Nephron progenitor cell (in vitro differentiated cells): ENCODE results near the gene TDRD1.
A peak's percentile ranks its signal among the peaks of the same experiment; 100 is the strongest.

Source experiments
- DNase-seq: peaks from one replicate; pipeline ENCODE4 v3.0.0; 2021
- H3K27ac Mint-ChIP-seq: 2 replicates; pipeline ENCODE4 v1.8.0; 2021; ENCODE audit warnings: mild to moderate bottlenecking, moderate library complexity, mixed read lengths
- H3K27me3 Mint-ChIP-seq: 2 replicates; pipeline ENCODE4 v1.8.0; 2021; ENCODE audit warnings: mild to moderate bottlenecking, low read depth, mixed read lengths; ENCODE audit not compliant: poor library complexity
- H3K36me3 Mint-ChIP-seq: 2 replicates; pipeline ENCODE4 v1.8.0; 2021; ENCODE audit warnings: low read depth, mixed read lengths
- H3K4me1 Mint-ChIP-seq: 2 replicates; pipeline ENCODE4 v1.8.0; 2021; ENCODE audit warnings: mixed read lengths
- H3K4me3 Mint-ChIP-seq: 2 replicates; pipeline ENCODE4 v1.8.0; 2021; ENCODE audit warnings: mild to moderate bottlenecking, moderate library complexity, mixed read lengths
- H3K9me3 Mint-ChIP-seq: 2 replicates; pipeline ENCODE4 v1.8.0; 2021; ENCODE audit warnings: mild to moderate bottlenecking, moderate library complexity, mixed read lengths
- TF ChIP-seq, protein P1 (sequence below): fragments of 200-600 bp; sonication (generic); IDR thresholded peaks from 2 replicates; pipeline ENCODE4 v1.5.0; 2021; ENCODE audit warnings: antibody characterized with exemption

Gene TDRD1

DNA sequence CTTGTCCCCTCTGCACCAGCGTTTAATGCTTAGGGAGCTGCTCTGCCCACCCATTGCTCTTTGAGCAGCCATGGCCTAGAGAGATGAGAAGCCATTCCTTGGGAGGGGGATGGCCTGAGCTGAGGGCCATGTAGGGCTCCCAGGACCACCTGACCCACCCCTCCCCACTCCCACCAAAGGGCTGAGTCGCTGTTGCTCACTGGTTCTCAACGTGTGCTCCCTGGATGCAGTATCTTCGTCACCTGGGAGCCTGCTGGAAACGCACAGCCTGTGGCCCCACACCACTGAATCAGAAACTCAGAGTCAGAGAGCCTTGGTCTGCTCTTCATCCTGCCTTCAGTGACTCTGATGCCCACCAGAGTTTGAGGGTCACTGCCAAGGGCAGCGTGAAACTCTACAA lies 96.9 kb downstream of the TDRD1 start:
- no peaks in the 10 kb centered on the region for H3K9me3 Mint-ChIP-seq
- H3K36me3 Mint-ChIP-seq: peaks cover 18% of the 10 kb centered on the region
- H3K27ac Mint-ChIP-seq: peak overlapping the region; percentile 36
- no peak for DNase-seq
- H3K4me1 Mint-ChIP-seq: peaks cover 22% of the 10 kb centered on the region
- TF ChIP-seq, protein P1, sequence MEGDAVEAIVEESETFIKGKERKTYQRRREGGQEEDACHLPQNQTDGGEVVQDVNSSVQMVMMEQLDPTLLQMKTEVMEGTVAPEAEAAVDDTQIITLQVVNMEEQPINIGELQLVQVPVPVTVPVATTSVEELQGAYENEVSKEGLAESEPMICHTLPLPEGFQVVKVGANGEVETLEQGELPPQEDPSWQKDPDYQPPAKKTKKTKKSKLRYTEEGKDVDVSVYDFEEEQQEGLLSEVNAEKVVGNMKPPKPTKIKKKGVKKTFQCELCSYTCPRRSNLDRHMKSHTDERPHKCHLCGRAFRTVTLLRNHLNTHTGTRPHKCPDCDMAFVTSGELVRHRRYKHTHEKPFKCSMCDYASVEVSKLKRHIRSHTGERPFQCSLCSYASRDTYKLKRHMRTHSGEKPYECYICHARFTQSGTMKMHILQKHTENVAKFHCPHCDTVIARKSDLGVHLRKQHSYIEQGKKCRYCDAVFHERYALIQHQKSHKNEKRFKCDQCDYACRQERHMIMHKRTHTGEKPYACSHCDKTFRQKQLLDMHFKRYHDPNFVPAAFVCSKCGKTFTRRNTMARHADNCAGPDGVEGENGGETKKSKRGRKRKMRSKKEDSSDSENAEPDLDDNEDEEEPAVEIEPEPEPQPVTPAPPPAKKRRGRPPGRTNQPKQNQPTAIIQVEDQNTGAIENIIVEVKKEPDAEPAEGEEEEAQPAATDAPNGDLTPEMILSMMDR: no peak
- H3K4me3 Mint-ChIP-seq: no peak overlapping the region
- H3K27me3 Mint-ChIP-seq: no peaks in the 10 kb centered on the region

GRCh38 chr10:114276671-114277070 lies 97.5 kb downstream of the TDRD1 start:
- Mint-ChIP-seq H3K4me3 (no peak overlapping the region), H3K9me3 (no peaks in the 10 kb centered on the region), H3K4me1 (peaks cover 17% of the 10 kb centered on the region), H3K27me3 (no peaks in the 10 kb centered on the region), H3K27ac (no peak overlapping the region), H3K36me3 (peaks cover 18% of the 10 kb centered on the region)
- TF ChIP-seq, protein P1: no peak
- DNase-seq: no peak

- DNase-seq: no peak
These were observed 99.2 kb downstream of the TDRD1 start for GRCh38 chr10:114278140-114278883.

DNA sequence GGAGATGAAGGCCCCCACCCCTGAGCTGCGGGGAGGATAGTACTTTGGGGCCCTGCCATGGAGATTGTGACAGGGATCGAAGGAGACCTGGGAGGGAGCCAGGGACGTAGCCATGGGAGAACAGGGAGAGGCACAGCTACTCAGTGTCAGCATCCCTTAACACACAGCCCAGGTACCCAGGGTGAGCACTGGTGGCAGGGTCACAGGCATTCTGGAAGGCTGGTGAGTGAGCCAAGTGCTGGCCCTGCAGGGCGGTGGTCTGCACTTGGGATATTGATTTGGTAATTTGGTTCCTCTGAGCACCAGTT lies 99.7 kb downstream of the TDRD1 start:
- Mint-ChIP-seq H3K4me1 (peaks cover 17% of the 10 kb centered on the region), H3K36me3 (peaks cover 9% of the 10 kb centered on the region), H3K9me3 (no peaks in the 10 kb centered on the region), H3K4me3 (no peak overlapping the region), H3K27me3 (no peaks in the 10 kb centered on the region), H3K27ac (no peak overlapping the region)
- DNase-seq: no peak
- TF ChIP-seq, protein P1: no peak

More at GRCh38 chr10:114278140-114278883, 99.2 kb downstream of the TDRD1 start:
- Mint-ChIP-seq H3K27ac (peak overlapping the region; percentile 75), H3K9me3 (no peaks in the 10 kb centered on the region), H3K4me1 (peaks cover 17% of the 10 kb centered on the region), H3K4me3 (no peak overlapping the region), H3K27me3 (no peaks in the 10 kb centered on the region), H3K36me3 (peaks cover 12% of the 10 kb centered on the region)
- TF ChIP-seq, protein P1: no peak

- no peak overlapping the region for H3K4me3 Mint-ChIP-seq
- H3K9me3 Mint-ChIP-seq: no peaks in the 10 kb centered on the region
- H3K36me3 Mint-ChIP-seq: peaks cover 6% of the 10 kb centered on the region
- no peak for DNase-seq
- no peaks in the 10 kb centered on the region for H3K27me3 Mint-ChIP-seq
- TF ChIP-seq, protein P1: no peak
- no peak overlapping the region for H3K27ac Mint-ChIP-seq
- peaks cover 17% of the 10 kb centered on the region for H3K4me1 Mint-ChIP-seq
These were observed 100.1 kb downstream of the TDRD1 start for GRCh38 chr10:114279289-114279688.
